Testis (tissue), 3 donors: Measurements from ENCODE around the gene ELF1. TPM values are rescaled to one million over a fixed set of nuclear protein-coding genes. Genes with fewer than 3 reads are reported as not detected.
"Not testable (repeated sequence)": the region's sequence is repeated elsewhere in the genome, so short reads cannot be mapped to it uniquely, and the experiment has no call there.

Experiments used
- DNase-seq: peaks from one replicate; pipeline ENCODE4 v3.0.0-alpha.2; 2019
- H3K27ac ChIP-seq, 2 donors: fragments of 200-600 bp; sonication (generic); one replicate each; pipeline ENCODE4 v1.5.1; 2019
- H3K27me3 ChIP-seq: fragments of 200-600 bp; sonication (generic); one replicate; pipeline ENCODE4 v1.5.1; 2019
- H3K36me3 ChIP-seq: fragments of 200-600 bp; sonication (generic); one replicate; pipeline ENCODE4 v1.5.1; 2017; ENCODE audit warnings: low read depth; ENCODE audit errors: missing control alignments
- H3K4me1 ChIP-seq: fragments of 200-600 bp; sonication (generic); one replicate; pipeline ENCODE4 v1.5.1; 2019
- H3K4me3 ChIP-seq, 2 donors: fragments of 200-600 bp; sonication (generic); one replicate each; pipeline ENCODE4 v1.5.1; 2017 to 2019
- H3K9me3 ChIP-seq: fragments of 200-600 bp; sonication (generic); one replicate; pipeline ENCODE4 v1.5.1; 2017
- POLR2A ChIP-seq: fragments of 450-650 bp; IDR thresholded peaks from one replicate; pipeline ENCODE4 v1.6.1; 2017; ENCODE audit warnings: antibody characterized with exemption, mild to moderate bottlenecking, moderate library complexity
- WGBS, 2 donors: methylation state at CpG; one replicate each; pipeline ENCODE4 v1.1.5; 2018; 5-methylcytosine and 5-hydroxymethylcytosine counted together
- intact Hi-C: fragments of 100-400 bp; cut with DNase I; formaldehyde crosslinking; loops from one replicate; pipeline ENCODE4 v1.15.1; 2023; ENCODE audit warnings: low total_unique reads
- polyA plus RNA-seq: library from polyadenylated mRNA; stranded (reverse); fragments of 350-450 nt; fragmentation: Illumina TruSeq; extraction: RNeasy Lipid Tissue Mini Kit (QIAGEN cat#74804); gene quantifications from one replicate; pipeline ENCODE4 v1.2.3, GENCODE V29; 2014; ENCODE audit warnings: low read depth, low replicate concordance; ENCODE audit not compliant: insufficient read depth
- total RNA-seq, 2 donors: library from RNA; depleted of rRNA; stranded (reverse); fragments of >200 nt; gene quantifications; one replicate each; pipeline ENCODE4 v1.2.3, GENCODE V29; 2016
- TF ChIP-seq, protein P1 (sequence below), 3 experiments: fragments of 450-650 bp in 2 of 3; fragments of 200-600 bp in 1 of 3; sonication (generic) in 1 of 3; IDR thresholded peaks; one replicate each; pipeline ENCODE4 v1.5.1; 2016 to 2019; ENCODE audit warnings: antibody characterized with exemption in 3 of 3, mild to moderate bottlenecking in 2 of 3, moderate library complexity in 1 of 3

The ELF1 gene
- total and polyA plus RNA-seq, 3 donors from 2014 or later, result 32.8 to 67.5 (median 54.8) TPM

DNA sequence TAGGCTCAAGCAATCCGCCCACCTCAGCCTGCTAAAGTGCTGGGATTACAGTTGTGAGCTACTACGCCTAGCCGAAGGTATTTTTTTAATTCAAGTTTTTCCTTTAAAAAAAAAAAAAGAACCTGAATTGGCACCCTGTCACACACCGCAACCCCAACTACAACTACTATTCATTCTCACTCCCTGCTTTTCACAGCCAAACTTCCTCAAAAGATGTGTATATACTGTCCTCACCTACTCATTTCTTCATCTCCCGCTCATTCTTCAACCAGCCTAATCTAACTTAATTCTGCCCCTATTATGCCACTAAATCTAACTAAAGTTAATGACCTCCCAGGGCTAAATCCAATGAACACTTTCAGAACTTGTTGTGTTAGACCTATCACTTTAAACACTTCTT is 29.5 kb upstream of the ELF1 start:
- intact Hi-C loops, result no loop called here
- no peak for DNase-seq
- Histone ChIP-seq H3K36me3 (no peaks in the 10 kb centered on the region), H3K27ac (no peak overlapping the region), H3K27me3 (no peaks in the 10 kb centered on the region), H3K4me3 (no peak overlapping the region), H3K9me3 (no peaks in the 10 kb centered on the region), H3K4me1 (no peaks in the 10 kb centered on the region)
- TF ChIP-seq POLR2A, result no peak
- TF ChIP-seq, protein P1, sequence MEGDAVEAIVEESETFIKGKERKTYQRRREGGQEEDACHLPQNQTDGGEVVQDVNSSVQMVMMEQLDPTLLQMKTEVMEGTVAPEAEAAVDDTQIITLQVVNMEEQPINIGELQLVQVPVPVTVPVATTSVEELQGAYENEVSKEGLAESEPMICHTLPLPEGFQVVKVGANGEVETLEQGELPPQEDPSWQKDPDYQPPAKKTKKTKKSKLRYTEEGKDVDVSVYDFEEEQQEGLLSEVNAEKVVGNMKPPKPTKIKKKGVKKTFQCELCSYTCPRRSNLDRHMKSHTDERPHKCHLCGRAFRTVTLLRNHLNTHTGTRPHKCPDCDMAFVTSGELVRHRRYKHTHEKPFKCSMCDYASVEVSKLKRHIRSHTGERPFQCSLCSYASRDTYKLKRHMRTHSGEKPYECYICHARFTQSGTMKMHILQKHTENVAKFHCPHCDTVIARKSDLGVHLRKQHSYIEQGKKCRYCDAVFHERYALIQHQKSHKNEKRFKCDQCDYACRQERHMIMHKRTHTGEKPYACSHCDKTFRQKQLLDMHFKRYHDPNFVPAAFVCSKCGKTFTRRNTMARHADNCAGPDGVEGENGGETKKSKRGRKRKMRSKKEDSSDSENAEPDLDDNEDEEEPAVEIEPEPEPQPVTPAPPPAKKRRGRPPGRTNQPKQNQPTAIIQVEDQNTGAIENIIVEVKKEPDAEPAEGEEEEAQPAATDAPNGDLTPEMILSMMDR (IDR thresholded peaks at IDR 0.05), result no peak
- WGBS, 2 donors, result 95 to 97% methylated on average over 5 of the region's 5 CpGs

DNA sequence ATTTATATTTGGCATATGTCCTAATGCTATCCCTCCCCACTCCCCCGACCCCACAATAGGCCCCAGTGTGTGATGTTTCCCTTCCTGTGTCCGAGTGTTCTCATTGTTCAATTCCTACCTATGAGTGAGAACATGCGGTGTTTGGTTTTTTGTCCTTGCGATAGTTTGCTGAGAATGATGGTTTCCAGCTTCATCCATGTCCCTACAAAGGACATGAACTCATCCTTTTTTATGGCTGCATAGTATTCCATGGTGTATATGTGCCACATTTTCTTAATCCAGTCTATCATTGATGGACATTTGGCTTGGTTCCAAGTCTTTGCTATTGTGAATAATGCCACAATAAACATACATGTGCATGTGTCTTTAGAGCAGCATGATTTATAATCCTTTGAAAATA is 23.3 kb upstream of the ELF1 start:
- DNase-seq, H3K36me3 ChIP-seq, H3K4me1 ChIP-seq, H3K27me3 ChIP-seq, H3K27ac ChIP-seq, H3K9me3 ChIP-seq, intact Hi-C loops, H3K4me3 ChIP-seq: not testable (repeated sequence)
- 94 to 98% methylated on average over 4 of the region's 4 CpGs for WGBS, 2 donors

DNA sequence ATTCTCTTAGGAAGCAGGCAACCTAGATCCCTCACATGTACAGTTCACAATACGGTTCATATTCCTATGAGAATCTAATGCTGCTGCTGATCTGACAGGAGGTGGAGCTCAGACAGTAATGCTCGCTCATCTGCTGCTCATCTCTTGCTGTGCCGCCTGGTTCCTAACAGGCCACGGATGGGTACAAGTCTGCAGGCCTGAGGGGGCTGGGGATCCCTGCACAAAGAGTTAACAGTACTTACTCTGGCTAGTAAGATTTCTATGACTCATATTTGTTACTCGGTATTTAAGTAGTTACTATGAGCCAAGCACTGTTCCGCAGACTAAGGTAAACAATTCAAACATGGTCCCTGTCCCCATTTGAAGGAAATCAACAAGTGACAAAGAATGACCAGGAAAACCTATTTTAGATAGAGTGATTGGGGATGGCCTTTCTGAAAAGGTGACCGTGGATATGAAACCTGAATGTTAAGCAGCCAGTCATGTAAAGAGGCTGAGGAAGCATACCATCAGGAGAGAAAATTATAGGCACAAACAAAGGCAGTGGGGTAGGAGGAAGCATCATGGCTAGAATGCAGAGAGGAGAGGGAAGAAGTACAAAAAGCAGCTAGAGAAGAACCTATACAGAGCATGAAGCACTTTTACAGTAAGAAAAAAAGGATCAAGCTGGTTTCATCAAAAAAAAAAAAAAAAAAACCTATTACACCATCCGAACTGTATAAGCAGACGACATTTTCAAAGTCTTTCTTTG is 21.6 kb upstream of the ELF1 start:
- no peaks in the 10 kb centered on the region for H3K4me1 ChIP-seq
- no peak for TF ChIP-seq POLR2A
- TF ChIP-seq, protein P1 (IDR thresholded peaks at IDR 0.05), result no peak
- no peaks in the 10 kb centered on the region for H3K36me3 ChIP-seq
- no peak overlapping the region for H3K4me3 ChIP-seq
- 85 to 90% methylated on average over 9 of the region's 9 CpGs for WGBS, 2 donors
- intact Hi-C loops, result no loop called here
- H3K9me3 ChIP-seq, result no peaks in the 10 kb centered on the region
- H3K27ac ChIP-seq, result no peak overlapping the region
- no peak for DNase-seq
- H3K27me3 ChIP-seq, result no peaks in the 10 kb centered on the region

DNA sequence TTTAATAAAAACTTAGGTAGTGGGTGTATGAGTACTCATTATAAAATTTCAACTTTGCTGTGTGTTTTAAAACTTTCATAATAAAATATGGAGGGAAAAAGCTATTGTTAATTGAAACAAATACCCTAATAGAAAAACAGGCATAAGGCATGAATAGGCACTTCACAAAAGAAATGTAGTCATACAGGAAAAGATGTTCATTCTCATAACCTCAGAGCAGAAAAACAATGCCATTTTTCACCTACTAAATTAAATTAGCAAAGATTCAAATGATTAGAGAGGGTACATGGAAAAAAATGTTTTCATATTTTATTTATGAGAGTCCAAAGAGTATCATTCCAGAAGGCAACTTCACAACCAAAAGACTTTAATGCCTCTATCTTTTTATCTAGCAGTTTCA is 20.6 kb upstream of the ELF1 start:
- Histone ChIP-seq H3K4me1 (no peaks in the 10 kb centered on the region), H3K27me3 (no peaks in the 10 kb centered on the region), H3K27ac (no peak overlapping the region), H3K36me3 (no peaks in the 10 kb centered on the region), H3K4me3 (no peak overlapping the region), H3K9me3 (no peaks in the 10 kb centered on the region)
- no peak for TF ChIP-seq POLR2A
- TF ChIP-seq, protein P1 (IDR thresholded peaks at IDR 0.05), result no peak
- intact Hi-C loops, result no loop called here
- DNase-seq, result no peak

DNA sequence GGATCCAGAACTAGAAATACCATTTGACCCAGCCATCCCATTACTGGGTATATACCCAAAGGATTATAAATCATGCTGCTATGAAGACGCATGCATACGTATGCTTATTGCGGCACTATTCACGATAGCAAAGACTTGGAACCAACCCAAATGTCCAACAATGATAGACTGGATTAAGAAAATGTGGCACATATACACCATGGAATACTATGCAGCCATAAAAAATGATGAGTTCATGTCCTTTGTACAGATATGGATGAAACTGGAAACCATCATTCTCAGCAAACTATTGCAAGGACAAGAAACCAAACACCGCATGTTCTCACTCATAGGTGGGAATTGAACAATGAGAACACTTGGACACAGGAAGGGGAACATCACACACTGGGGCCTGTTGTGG is 17.4 kb upstream of the ELF1 start:
- DNase-seq, H3K27me3 ChIP-seq, H3K36me3 ChIP-seq, H3K4me1 ChIP-seq, intact Hi-C loops, H3K27ac ChIP-seq, H3K4me3 ChIP-seq, H3K9me3 ChIP-seq: not testable (repeated sequence)
- WGBS, 2 donors, result 89 to 93% methylated on average over 5 of the region's 5 CpGs

DNA sequence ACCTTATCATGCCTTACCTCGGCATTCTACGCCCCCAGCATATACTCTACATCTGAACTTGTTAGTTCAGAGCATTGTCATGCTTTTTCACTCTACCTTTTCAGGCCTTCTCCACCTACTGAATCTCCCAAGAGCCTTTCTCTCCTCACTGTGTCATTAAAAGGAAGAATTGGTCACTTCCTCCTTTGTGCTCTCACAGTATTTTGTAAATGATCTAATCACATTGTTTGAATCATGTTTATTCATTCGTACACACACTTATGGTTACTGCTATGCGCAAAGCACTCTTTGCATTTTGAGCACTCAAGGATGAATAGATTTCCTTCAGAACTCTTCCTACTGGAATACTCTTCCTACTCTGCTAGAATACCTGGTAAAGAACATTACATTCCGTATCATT is 15.8 kb upstream of the ELF1 start:
- H3K27me3 ChIP-seq, result no peaks in the 10 kb centered on the region
- no peaks in the 10 kb centered on the region for H3K36me3 ChIP-seq
- DNase-seq, result no peak
- no peak overlapping the region for H3K4me3 ChIP-seq
- TF ChIP-seq POLR2A, result no peak
- TF ChIP-seq, protein P1 (IDR thresholded peaks at IDR 0.05), result no peak
- no peaks in the 10 kb centered on the region for H3K4me1 ChIP-seq
- H3K9me3 ChIP-seq, result no peaks in the 10 kb centered on the region
- intact Hi-C loops, result no loop called here
- 90 to 91% methylated on average over 5 of the region's 5 CpGs for WGBS, 2 donors
- H3K27ac ChIP-seq, result no peak overlapping the region
